Upper lobe of left lung (tissue), 4 donors: ENCODE data around the gene ST3GAL2.

ENCODE experiments used
- CTCF ChIP-seq, 6 experiments: fragments of 450-650 bp in 4 of 6; fragments of 200-600 bp in 2 of 6; sonication (generic) in 2 of 6; IDR thresholded peaks; one replicate each; pipeline ENCODE4 v1.5.1; 2016 to 2019; ENCODE audit warnings: antibody characterized with exemption in 6 of 6
- EP300 ChIP-seq, 4 donors: sonication (generic); formaldehyde crosslinking; IDR thresholded peaks; one replicate each; pipeline ENCODE4 v1.5.1; 2017; ENCODE audit warnings: antibody characterized with exemption in 4 of 4, control low read depth in 2 of 4
- POLR2A ChIP-seq, 4 donors: fragments of 450-650 bp; IDR thresholded peaks; one replicate each; pipeline ENCODE4 v1.5.1; 2016 to 2017; ENCODE audit warnings: antibody characterized with exemption in 4 of 4, mild to moderate bottlenecking in 2 of 4
- POLR2AphosphoS5 ChIP-seq, 2 donors: sonication (generic); formaldehyde crosslinking; IDR thresholded peaks; one replicate each; pipeline ENCODE4 v1.5.1; 2017; ENCODE audit warnings: antibody characterized with exemption in 2 of 2

- TF ChIP-seq CTCF (IDR thresholded peaks at IDR 0.05) (no peak), EP300 (IDR thresholded peaks at IDR 0.05) (no peak), POLR2A (IDR thresholded peaks at IDR 0.05) (no peak), POLR2AphosphoS5 (IDR thresholded peaks at IDR 0.05) (no peak)
Measured at GRCh38 chr16:70430667-70431536, 8.0 kb downstream of the ST3GAL2 start.
